GM18909 (cell line): ENCODE data around the gene INO80.
"Not testable (repeated sequence)": the region's sequence is repeated elsewhere in the genome, so short reads cannot be mapped to it uniquely, and the experiment has no call there.

Experiments
- ATAC-seq: cut with Tn5 transposase; IDR thresholded peaks from one replicate; pipeline ENCODE4 v1.9.1; 2021; ENCODE audit warnings: mild to moderate bottlenecking; ENCODE audit not compliant: unreplicated experiment, poor library complexity

INO80 gene

DNA sequence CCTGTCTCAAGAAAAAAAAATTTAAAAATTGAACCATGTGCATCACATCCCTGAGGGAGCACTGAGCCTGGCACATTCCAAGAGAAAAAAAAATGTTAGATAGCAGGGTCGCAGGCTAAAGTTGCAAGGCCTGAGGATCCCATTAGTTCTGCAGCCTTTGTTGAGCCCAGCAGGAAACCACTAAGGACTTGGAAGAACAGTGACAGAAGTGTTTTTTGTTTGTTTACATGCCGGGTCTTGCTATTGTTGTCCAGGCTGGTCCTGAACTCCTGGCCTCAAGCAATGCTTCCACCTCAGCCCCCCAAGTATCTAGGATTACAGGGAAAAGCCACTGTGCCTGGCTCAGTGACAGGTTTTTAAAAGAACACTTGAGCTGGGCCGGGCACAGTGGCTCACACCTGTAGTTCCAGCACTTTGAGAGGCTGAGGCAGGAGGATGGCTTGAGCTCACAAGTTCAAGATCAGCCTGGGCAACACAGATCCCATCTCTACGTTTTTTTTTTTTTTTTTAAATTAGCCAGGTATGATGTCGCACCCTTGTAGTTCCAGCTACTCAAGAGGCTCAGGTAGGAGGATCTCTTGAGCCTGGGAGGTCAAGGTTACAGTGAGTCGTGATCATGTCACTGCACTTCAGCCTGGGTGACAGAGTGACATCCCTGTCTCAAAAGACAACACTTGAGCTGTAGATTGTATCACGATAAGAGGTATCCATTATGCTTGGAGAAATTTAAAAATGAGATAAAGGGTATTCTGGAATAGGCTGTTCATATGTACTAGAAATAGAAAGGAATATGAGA is 147.6 kb downstream of the INO80 start:
- no peak for ATAC-seq

DNA sequence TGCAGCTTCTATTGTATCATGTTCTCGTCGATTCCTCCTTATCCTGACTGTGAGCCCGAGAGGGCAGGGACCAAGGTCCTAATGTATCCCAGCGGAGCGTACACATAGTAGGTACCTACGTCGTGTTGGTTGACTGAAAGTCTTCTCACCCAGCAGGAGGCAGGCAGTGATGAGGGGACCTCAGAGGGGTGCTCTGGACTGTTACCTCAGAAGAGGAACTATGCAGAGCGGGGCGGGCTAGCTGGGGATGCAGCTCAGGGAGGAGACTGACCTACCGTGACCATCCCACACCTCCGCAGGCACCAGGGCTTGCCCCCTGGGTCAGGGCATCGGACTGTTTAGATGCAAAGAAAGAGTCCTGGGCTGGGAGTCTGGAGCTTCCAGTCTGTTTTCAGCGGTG is 151.4 kb downstream of the INO80 start:
- no peak for ATAC-seq

- no peak for ATAC-seq
These were observed 152.1 kb downstream of the INO80 start for GRCh38 chr15:40964006-40964405.

DNA sequence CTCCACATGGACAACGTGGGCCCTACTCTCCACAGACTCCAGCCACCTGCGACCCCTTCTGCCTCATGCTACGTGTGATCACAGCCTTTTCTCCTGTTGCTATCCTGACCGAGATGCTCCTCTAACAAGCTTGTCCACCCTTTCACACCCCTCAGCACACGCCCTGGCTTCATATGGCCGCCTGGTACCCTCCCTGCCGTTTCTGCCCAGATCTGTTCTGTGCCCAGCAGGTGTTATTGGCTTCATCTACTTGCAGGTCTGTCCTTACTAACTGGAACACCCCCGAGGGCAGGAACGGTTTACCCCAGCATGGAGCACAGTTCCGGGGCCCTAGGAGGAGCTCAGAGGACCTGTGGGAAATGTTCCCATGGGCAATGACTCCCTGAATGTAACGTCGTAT is 152.9 kb downstream of the INO80 start:
- no peak for ATAC-seq

DNA sequence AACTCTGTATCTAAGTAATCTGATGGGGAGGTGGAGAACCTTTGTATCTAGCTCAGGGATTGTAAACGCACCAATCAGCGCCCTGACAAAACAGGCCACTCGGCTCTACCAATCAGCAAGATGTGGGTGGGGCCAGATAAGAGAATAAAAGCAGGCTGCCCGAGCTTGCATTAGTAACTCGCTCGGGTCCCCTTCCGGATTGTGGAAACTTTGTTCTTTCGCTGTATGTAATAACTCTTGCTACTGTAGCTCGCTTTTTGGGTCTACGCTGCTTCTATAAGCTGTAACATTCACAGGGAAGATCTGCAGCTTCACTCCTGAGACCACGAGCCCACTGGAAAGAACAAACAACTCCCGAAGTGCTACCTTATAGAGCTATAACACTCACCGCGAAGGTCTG is 153.8 kb downstream of the INO80 start:
- not testable (repeated sequence) for ATAC-seq

- ATAC-seq = not testable (repeated sequence)
These were observed 154.3 kb downstream of the INO80 start for GRCh38 chr15:40961740-40962139.

DNA sequence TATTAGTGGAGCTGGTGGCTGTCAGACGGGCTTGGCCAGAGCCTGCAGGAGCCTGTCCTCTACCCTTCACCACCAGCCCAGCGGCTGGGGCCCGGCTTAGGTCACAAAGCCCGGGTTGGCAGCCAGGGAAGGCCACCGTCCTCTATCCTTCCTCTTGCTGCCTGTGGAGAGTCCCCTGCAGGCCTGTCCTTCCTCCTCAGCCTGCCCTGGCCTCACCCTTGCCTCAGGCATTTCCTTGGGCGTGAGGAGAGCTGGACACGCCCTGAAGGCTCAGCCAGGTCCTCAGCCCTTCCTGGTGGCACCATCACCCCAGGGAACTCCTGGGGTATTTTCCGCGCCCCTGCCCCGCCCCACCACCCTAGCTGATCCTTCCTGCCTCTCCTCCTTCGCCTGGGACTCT is 155.2 kb downstream of the INO80 start:
- ATAC-seq = no peak

- ATAC-seq = no peak
These were observed 155.8 kb downstream of the INO80 start for GRCh38 chr15:40960151-40960885.

DNA sequence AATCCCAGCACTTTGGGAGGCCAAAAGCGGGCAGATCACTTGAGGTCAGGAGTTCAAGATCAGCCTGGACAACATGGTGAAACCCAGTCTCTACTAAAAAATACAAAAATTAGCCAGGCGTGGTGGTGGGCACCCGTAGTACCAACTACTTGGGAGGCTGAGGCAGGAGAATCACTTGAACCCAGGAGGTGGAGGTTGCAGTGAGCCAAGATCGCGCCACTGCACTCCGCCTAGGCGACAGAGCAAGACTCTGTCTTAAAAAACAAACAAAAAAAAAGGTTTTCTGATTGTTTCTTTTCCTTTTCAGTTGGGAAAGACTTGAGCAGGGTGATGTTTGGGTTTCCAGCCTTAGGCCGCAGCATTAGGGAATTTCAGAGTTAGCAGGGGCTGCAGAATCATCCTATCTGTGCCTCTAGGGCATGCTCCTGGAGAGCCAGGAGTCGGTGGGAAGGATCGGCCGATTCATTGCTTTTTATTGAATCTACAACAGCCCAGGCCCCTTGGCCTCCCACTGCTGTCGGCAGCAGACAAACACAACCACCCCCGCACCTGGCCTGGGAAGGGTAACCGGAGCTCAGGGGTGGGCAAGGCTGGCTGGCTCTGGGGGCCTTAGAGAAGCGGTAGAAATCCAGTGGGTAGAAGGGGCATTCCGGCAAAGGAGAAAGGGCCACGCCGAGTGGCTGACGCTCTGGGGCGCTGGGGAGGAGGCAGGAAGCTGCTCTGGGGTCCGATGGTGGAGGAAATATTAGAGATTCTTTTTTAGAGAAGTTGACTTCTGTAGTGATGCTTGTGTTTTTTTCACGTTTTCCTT is 156.5 kb downstream of the INO80 start:
- ATAC-seq = no peak

DNA sequence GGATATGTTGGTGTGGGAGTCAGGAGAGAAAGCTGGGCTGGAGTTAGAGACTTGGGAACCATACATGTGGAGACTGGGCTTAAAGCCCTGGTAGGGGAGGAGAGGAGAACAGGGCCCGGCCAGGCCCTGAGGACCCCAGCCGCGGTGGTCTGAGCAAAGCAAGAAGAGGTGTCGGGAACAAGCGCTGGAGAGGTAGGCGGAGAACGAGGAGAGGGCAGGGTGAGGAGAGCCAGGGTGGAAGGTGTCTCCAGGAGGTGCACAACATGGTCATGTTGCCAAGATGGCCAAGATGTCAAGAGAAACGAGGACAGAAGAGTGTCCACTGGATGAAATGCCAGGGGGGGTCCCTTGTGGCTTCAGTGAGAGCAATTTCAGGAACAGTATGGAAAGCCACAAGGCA is 157.4 kb downstream of the INO80 start:
- no peak for ATAC-seq

- no peak for ATAC-seq
These were observed 157.9 kb downstream of the INO80 start for GRCh38 chr15:40958146-40958545.

GRCh38 chr15:40957581-40958051 is 158.5 kb downstream of the INO80 start:
- no peak for ATAC-seq

- ATAC-seq = no peak
These were observed 159.0 kb downstream of the INO80 start for GRCh38 chr15:40957041-40957555.

DNA sequence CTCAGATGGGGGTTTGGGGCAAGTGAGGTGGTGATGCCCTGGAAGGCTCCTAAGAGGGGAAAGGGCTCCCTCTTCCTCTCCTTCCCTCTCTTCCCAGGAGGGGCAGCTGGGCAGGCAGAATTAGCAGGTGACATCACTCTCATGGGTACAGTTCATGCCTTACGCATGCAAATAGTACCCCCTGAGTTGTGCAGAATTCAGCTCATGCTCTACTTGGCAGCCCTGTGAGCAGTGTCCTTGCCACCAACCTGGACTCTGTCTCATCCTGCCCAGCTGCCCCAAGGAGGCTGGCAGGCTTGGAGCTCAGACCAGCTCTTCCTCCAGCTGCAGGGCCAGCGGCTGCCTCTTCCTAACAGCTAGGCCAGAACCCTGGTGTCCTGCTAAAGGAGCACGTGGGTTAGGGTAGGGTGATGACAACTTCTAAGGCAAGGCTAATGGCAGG is 159.5 kb downstream of the INO80 start:
- no peak for ATAC-seq

DNA sequence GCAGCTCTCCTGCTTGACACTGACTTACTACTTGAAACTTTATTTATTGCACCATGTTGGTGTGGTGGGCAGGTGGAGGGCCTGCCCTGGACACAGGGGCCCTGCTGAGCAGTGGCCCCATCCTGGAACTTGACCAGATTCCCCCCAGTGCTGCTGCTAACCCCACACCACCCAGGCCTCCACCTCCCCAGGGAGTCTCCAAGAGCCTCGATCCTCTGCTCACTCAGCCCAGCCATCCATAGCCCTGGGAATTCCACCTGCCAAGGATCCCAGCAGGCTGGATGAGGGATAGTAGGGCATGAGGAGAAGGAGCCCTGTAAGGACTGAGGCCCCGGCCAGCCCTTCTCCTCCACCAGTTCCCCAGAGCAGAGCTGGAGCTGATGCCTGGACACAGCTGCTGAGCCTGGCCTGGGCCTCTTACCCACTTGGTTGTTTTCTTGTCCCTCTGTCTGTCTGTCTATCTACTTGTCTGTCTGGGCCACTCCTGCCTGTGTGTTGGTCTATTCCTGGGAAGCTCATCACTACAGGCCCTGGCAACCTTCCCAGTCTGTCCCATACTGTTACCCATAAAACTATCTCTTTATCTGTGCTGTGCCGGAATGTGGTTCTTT is 160.0 kb downstream of the INO80 start:
- no peak for ATAC-seq

DNA sequence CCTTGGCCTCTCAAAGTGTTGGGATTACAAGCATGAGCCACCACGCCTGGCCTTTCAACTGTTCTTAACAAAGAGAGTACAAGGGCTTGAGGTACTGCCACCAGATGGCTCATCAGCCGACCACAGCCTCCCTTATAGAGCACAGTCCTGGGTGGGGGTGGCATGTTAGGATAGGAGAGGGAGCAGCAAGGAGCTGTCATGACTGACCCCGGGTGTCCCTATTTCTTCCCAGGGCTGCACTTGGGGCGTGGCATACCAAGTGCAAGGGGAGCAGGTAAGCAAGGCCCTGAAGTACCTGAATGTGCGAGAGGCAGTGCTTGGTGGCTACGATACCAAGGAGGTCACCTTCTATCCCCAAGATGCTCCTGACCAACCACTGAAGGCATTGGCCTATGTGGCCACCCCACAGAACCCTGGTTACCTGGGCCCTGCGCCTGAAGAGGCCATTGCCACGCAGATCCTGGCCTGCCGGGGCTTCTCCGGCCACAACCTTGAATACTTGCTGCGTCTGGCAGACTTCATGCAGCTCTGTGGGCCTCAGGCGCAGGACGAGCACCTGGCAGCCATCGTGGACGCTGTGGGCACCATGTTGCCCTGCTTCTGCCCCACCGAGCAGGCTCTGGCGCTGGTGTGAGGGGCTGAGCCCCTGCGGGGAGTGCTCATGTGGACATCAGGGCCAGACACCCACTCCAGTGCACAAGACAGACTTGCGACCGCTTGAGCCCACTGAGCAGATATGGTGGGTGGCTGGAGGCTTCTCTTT is 160.8 kb downstream of the INO80 start:
- ATAC-seq = no peak

- not testable (repeated sequence) for ATAC-seq
These were observed 161.8 kb downstream of the INO80 start for GRCh38 chr15:40954158-40954848.

DNA sequence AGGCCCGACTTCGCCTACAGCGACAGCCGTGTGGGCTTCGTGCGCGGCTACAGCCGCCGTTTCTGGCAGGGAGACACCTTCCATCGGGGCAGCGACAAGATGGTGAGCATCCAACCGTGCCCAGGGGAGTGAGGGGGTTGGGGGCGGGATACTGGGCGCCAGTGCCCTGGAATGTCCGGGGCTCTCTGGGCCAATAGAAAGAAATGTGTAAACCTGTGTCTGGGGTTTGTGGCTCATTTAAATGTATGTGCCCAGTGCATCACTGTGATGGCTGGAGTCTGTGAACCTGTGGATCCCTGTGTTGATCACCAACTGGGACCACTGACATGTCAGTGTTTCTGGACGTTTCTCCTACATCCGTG is 162.4 kb downstream of the INO80 start:
- ATAC-seq = no peak
